ENCODE measurements around the gene ARIH1.

The ARIH1 gene

GRCh38 chr15:72482275-72482674 lies 8.1 kb downstream of the ARIH1 start:
- TF ChIP-seq, protein P1, sequence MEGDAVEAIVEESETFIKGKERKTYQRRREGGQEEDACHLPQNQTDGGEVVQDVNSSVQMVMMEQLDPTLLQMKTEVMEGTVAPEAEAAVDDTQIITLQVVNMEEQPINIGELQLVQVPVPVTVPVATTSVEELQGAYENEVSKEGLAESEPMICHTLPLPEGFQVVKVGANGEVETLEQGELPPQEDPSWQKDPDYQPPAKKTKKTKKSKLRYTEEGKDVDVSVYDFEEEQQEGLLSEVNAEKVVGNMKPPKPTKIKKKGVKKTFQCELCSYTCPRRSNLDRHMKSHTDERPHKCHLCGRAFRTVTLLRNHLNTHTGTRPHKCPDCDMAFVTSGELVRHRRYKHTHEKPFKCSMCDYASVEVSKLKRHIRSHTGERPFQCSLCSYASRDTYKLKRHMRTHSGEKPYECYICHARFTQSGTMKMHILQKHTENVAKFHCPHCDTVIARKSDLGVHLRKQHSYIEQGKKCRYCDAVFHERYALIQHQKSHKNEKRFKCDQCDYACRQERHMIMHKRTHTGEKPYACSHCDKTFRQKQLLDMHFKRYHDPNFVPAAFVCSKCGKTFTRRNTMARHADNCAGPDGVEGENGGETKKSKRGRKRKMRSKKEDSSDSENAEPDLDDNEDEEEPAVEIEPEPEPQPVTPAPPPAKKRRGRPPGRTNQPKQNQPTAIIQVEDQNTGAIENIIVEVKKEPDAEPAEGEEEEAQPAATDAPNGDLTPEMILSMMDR (IDR thresholded peaks at IDR 0.05; ENCODE audit: insufficient read depth, low read length, poor library complexity, severe bottlenecking), result no peak
- peaks cover 7% of the 10 kb centered on the region for H3K36me3 ChIP-seq (ENCODE audit: control insufficient read depth, insufficient read depth, low read length)
- no peaks in the 10 kb centered on the region for H3K27me3 ChIP-seq (replicated peaks; ENCODE audit: control insufficient read depth, insufficient read depth, low read length)
- H3K4me3 ChIP-seq (replicated peaks; ENCODE audit: low read depth, low read length), result no peak overlapping the region
- DNase-seq (ENCODE audit: extremely low read depth, insufficient read length), result no peak

DNA sequence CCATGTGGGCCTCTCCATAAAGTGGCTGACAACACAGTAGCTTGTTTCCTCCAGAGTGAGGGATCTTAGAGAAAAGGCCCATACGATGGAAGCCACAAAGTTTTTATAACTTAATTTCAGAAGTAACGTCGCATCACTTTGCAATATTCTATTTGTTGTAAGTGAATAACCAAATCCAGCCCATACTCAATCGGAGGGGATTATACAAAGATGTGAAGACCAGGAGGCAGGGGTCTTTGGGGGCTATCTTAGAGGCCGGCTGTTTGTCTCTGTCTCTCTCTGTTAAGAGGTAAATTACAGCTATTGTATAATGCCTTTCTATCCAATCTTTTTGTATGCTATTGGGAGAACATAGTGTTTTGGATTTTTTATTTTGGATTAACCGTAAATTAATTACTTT lies 9.1 kb downstream of the ARIH1 start:
- peaks cover 4% of the 10 kb centered on the region for H3K36me3 ChIP-seq (ENCODE audit: control insufficient read depth, insufficient read depth, low read length)
- no peak overlapping the region for H3K4me3 ChIP-seq (replicated peaks; ENCODE audit: low read depth, low read length)
- TF ChIP-seq, protein P1 (IDR thresholded peaks at IDR 0.05; ENCODE audit: insufficient read depth, low read length, poor library complexity, severe bottlenecking), result no peak

GRCh38 chr15:72486144-72486543 lies 12.0 kb downstream of the ARIH1 start:
- TF ChIP-seq, protein P1 (IDR thresholded peaks at IDR 0.05; ENCODE audit: insufficient read depth, low read length, poor library complexity, severe bottlenecking), result no peak
- H3K36me3 ChIP-seq (ENCODE audit: control insufficient read depth, insufficient read depth, low read length), result no peaks in the 10 kb centered on the region; the same call in 1 of the 2 replicates
- H3K4me3 ChIP-seq (replicated peaks; ENCODE audit: low read depth, low read length), result no peak overlapping the region
- no peaks in the 10 kb centered on the region for H3K27me3 ChIP-seq (replicated peaks; ENCODE audit: control insufficient read depth, insufficient read depth, low read length)
- no peak for DNase-seq (ENCODE audit: extremely low read depth, insufficient read length)

More for the DNA sequence above, 9.1 kb downstream of the ARIH1 start:
- no peak for DNase-seq (ENCODE audit: extremely low read depth, insufficient read length)
- no peaks in the 10 kb centered on the region for H3K27me3 ChIP-seq (replicated peaks; ENCODE audit: control insufficient read depth, insufficient read depth, low read length)

GRCh38 chr15:72487070-72487797 lies 13.1 kb downstream of the ARIH1 start:
- no peaks in the 10 kb centered on the region for H3K27me3 ChIP-seq (replicated peaks; ENCODE audit: control insufficient read depth, insufficient read depth, low read length)
- no peak overlapping the region for H3K4me3 ChIP-seq (replicated peaks; ENCODE audit: low read depth, low read length)
- no peak for DNase-seq (ENCODE audit: extremely low read depth, insufficient read length)
- TF ChIP-seq, protein P1 (IDR thresholded peaks at IDR 0.05; ENCODE audit: insufficient read depth, low read length, poor library complexity, severe bottlenecking), result no peak
- no peaks in the 10 kb centered on the region; the same call in 1 of the 2 replicates for H3K36me3 ChIP-seq (ENCODE audit: control insufficient read depth, insufficient read depth, low read length)

GRCh38 chr15:72488558-72488957 lies 14.4 kb downstream of the ARIH1 start:
- Histone ChIP-seq H3K36me3 (ENCODE audit: control insufficient read depth, insufficient read depth, low read length) (no peaks in the 10 kb centered on the region; the same call in 1 of the 2 replicates), H3K4me3 (replicated peaks; ENCODE audit: low read depth, low read length) (no peak overlapping the region), H3K27me3 (replicated peaks; ENCODE audit: control insufficient read depth, insufficient read depth, low read length) (no peaks in the 10 kb centered on the region)
- TF ChIP-seq, protein P1 (IDR thresholded peaks at IDR 0.05; ENCODE audit: insufficient read depth, low read length, poor library complexity, severe bottlenecking), result no peak
- DNase-seq (ENCODE audit: extremely low read depth, insufficient read length), result no peak
